GM18873 (cell line): ENCODE measurements around the gene NARF.

Experiments used
- ATAC-seq: cut with Tn5 transposase; IDR thresholded peaks from one replicate; pipeline ENCODE4 v1.9.1; 2021; ENCODE audit warnings: mild to moderate bottlenecking, moderate library complexity, moderate number of reproducible peaks; ENCODE audit not compliant: unreplicated experiment, low FRiP score

Gene NARF

DNA sequence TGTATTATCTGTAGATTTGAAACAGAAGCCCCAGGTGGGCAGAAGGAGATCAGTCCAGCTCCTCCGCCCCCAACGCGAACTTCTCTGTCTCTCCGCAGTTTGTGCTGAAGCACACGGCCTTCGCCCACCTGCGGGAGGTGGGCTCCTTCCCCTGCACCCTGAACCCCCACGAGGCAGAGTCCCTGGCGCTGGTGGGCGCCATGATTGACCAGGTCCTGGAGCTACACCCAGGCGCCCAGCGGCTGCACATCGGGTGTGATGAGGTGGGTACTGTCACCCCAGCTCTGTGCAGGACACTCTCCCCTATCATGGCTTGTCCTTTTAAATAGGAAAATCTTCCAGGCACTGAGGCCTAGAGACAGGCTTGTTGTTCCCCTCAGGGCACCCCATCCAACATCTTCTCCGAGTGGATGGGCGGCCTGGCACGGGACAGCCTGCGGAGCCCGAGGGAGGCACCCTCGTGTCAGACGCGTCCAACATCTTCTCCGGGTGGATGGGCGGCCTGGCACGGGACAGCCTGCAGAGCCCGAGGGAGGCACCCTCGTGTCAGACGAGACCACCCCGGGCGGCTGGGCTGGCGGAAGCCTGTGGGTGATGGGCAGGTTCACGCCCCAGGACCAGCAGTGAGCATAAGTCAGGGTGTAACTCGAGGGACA, 24.9 kb upstream of the NARF start:
- no peak for ATAC-seq

DNA sequence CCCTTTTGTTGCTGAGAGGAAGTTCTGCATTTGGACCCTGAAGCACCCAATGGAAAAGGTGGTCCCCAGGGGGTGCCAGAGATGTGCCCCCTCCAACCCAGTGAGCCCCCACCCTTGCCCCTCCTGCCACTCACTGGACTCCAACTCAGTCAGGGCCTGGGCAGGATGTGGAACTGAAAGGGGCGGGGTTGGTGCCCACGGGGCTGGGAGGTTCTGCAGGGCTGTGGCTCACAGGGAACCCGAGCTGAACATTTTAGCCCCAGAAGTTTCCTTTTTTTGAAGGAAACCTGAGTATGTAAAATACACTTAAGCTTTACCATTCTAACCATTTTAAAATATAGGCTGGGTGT, 24.4 kb upstream of the NARF start:
- no peak for ATAC-seq

DNA sequence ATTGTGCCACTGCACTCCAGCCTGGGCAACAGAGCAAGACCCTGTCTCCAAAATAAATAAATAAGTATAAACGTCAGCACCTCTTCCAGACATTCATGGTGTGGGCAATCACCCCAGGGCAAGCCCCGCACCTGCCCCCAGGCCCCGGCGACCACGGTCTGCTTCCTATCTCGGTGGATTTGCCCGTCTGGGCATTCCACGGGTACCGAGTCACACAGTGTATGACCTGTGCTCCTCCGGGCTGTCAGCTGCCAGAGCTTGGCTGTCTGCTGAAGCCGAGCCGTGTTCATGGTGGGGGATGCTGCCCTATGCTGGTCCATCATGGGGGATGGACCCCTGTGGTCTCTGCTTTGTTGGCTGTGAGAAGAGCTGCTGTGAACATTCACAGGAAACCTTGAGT, 23.4 kb upstream of the NARF start:
- ATAC-seq: no peak

DNA sequence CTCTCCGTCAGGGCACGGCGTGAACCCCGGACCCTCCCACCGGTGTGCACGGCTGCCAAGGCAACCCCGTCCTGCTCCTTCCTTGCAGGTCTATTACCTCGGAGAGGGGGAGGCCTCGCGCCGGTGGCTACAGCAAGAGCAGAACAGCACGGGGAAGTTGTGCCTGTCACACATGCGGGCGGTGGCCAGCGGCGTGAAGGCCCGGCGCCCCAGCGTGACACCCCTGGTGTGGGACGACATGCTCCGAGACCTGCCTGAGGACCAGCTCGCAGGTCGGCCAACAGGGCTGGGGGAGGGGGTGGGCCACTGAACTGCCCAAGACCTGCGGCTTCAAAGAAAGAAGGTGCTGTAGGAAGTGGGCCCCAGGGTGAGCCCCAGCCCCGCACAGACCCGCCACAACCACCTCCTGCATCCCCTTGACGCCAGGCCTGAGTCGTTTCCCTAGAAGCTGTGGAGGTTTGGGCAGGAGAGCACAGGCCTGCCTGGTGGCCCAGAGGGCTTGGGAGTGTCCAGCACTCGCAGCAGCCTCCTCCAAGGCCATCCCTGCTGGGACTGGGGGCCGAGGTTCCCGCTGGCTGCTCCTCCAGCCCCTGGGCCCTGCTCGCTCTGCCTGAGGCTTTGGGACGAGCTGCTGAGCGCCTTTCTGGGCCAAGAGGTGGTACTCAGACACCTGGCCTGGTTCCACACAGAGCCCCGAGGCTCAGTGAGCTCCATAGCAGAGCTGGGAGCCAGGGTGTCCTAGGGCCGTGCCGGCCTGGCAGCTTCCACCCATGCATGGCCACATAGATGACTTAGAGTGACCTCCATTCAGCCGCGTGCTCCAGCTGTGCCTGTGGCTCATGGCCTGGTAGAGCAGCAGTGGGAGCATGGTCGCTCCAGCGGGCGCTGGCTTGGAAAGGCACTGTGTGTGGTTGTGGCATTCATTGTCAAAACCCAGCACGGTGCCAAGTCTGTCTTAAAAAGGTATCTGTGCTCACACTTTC, 22.6 kb upstream of the NARF start:
- no peak for ATAC-seq

DNA sequence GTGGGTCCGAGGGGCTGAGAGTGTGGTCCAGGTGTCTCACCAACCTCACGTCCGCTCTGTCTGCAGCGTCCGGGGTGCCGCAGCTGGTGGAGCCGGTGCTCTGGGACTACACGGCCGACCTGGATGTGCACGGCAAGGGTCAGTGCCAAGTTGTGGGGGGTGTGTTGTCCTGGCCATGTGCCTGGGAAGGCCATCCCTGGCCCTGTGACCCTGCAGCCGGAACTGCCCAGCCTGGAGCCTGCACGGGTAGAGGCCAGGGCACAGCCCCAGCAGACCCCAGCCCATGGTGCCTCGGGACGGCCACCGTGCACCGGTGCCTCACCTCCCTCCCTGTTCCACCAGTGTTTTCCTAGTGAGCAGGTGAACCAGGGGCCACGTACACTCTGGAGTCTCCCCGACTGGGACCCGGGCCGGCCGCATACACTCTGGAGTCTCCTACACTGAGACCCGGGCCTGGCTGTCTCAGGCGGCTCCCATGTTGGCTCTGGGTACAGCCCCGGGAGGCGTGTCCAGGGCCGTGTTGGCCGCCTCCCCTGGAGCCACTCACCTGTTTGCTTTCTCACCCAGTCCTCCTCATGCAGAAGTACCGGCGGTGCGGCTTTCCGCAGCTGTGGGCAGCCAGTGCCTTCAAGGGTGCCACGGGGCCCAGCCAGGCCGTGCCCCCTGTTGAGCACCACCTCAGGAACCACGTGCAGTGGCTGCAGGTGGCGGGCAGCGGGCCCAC, 21.8 kb upstream of the NARF start:
- no peak for ATAC-seq

DNA sequence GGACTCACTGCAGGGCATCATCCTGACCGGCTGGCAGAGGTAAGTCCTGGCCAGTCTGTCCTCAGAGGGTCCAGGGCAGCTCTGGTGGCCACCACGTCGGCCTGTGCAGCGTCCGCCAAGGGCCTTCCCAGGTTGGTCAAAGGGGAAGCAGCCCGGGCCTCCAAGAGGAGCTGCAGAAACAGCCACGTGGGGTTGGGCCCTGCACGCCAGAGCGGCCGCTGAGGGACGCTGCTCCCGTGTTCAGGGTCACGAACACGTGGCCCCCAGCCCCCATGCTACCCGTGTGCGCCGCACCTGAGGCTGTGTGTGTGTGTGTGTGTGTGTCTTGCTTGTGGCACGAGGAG, 21.2 kb upstream of the NARF start:
- ATAC-seq: no peak

DNA sequence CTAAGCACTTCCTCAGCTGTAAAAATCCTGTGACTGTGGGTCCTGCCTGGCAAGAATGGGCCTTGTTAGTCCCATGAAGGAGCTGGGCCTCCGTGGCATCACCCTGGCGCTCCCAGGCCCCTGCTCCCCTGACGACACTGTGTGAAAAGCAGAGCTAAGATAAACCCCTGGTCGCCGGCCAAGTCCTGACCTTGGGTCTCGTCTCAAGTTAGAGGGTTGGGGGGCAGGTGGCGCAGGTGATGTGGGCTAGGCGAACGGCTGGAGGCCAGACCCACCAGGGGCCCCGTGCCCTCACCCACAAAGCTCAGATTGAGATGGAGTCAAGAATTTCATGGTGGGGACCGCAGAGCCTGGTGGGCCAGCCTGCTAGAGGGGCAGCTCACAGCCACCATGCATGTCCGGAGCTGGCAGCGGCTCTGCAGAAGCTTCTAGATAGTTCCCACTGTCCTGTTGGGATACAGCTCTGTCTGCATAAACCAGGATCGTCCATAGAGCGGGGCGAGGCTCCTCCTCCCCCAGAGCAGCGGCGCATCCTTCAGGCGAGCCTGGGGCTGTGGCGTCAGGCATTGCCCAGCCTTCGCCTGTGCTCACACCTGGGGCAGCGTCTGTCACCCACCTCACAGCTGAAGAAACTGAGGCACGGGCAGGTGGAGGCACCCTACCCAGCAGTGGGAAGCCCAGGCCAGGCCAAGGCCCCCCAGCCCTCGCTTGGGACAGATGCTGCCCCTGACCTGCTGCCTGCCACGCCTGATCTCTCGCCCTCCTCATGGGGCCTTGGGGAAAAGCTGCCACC, 19.9 kb upstream of the NARF start:
- no peak for ATAC-seq

DNA sequence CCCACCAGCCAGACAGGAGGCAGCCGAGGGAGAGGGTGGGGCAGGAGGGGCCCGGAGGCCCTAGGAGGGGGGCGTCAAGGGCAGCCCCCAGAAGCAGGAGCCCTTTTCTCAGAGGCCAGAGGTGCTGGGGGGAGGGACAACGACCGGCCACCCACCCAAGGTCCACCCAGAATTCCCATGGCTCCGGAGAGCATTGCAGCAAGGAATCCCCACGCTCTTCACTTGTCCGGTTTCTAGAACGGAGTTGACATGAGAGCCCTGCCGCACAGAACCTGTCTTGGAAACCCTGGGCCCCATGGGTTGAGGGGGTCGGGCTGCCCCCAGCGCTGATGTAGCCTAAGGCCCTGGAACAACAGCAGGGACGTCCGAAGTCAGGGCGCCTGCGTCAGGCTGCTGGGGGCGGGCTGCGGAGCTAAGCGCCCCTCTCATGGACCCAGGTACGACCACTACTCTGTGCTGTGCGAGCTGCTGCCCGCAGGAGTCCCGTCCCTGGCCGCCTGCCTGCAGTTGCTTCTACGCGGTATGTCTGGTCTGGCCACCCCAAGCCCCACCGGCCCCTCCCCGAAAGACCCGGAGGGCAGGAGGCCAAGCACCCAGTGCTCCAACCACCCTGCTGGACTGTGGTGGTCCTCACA, 19.2 kb upstream of the NARF start:
- no peak for ATAC-seq

DNA sequence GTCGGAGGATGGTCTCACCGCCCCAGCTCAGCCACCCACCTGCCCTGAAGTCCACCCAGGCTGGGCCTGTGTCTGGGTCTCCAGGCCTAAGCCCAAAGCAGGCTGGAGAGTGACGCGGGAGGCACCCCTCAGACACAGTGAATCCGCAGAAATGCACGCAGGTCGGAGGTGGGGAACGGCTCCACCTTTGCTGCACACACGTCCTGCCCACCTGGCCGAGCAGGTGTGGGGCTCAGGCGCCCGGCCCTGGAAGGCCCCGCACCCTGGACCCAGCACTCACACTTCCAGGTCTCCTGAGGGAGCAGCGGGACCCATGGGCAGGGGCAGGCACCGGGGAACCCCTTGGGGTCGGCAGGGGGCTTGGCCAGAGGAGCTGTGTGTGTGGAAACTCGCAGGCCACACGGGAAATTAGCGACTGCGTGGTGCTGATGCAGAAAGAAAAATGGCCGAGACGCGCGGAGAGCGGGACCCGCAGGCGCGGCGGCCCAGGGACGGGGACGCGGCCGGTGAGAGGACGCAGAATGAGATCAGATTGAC, 18.6 kb upstream of the NARF start:
- ATAC-seq: no peak

DNA sequence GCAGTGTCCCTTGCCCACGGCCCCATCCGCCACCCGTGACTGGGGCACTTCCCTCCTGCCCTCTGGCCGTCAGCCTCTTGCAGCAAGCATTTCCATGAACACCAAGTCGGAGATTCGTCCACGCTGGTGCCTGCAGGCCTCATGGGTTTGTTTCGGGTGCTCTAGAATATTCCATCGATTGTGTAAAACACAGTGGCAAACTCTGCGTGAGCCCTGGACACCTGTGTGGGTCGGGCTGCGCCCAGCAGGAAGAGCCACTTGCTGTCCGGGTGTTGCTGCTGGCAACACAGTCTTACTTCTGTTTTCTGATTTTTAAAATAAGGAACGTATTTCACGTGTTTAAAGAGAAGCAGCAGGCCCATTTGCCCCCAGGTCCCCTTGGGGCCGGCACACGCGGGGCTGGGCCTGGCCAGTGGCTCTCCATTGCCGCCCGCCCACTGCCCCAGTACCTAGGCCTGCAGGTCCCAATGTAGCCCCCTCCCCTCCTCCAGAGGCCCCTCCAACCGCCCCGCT, 18.0 kb upstream of the NARF start:
- ATAC-seq: no peak

DNA sequence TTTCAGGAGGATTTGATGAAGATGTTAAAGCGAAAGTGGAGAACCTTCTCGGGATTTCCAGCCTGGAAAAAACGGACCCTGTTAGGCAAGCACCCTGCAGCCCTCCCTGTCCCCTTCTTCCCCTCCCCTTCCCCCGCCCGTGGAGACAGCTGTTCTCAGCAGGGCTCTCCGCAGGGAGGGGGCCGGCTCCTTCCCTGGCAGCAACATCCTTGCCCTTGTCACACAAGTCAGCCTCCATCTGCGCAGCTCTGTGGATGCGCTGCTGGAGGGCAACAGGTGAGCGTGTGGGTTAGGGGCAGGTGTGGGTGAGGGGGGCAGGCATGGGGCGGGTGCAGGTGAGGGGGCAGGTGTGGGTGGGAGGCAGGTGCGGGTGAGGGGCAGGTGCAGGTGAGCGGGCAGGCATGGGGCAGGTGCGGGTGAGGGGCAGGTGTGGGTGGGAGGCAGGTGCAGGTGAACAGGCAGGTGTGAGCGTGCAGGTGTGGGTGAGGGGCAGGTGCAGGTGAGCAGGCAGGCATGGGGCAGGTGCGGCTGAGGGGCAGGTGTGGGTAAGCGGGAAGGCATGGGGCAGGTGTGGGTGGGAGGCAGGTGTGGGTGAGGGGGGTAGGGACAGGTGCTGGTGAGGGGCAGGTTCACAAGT, 17.4 kb upstream of the NARF start:
- ATAC-seq: no peak

DNA sequence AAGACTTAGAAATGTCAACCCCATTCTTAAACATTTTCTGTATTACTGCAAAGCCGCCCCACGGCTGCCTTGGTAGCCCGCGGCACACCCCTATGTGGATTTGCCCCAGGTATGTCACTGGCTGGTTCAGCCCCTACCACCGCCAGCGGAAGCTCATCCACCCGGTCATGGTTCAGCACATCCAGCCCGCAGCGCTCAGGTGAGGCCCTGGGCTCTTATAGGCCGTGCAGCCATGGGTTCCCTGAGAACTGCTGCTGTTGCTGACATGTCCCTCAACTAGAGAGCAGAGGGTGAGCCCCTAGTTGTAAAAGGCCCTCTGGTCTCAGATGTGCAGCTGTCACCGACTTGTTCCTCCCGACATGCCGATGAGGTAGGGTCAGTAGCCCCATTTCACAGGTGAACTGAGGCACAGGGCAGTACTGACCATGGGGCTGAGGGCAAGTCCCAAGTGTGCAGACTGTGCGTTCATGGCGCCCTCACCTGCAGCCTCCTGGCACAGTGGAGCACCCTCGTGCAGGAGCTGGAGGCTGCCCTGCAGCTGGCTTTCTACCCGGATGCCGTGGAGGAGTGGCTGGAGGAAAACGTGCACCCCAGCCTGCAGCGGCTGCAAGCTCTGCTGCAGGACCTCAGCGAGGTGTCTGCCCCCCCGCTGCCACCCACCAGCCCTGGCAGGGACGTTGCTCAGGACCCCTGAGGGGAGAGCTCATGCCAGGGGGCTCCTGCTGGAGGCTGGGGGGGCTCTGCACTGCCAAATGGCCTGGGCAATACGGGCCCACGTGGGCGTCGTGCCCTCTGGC, 16.7 kb upstream of the NARF start:
- ATAC-seq: no peak

DNA sequence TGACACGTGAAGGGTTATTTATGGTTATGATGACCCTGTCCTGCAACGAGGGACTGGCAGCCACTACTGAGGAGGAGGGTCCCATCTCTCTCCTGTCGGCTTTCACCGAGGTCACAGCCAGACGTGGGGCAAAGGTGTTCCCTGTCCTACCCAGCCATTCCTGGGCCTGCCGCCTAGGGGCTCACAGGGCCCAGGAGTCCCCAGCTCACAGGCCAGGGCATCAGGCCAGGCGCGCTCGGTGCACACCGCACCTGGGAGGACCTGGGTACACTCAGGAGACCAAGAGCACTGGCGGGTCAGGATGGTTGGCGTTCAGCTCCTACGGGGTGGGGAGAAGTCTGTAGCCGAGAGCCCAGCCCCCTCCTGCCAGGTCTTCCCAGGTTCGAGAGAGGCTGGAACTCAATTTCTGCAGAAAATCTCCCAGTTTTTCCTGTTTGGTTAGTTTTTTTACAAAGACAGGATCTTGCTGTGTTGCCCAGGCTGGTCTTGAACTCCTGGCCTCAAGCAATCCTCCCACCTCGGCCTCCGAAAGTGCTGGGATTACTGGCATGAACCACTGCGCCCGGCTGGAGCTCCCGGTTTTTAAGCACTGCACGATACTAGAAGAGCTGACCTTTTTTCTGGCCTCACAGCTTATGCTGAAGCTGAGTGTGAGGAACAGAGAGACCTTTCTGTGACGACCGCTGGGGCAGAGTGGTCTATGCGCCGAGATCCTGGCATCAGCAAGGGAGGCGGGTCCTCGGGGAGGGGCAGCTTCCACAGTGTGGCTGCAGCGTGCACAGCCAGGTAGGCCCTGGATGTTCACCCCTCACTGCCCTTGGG, 15.7 kb upstream of the NARF start:
- ATAC-seq: no peak

DNA sequence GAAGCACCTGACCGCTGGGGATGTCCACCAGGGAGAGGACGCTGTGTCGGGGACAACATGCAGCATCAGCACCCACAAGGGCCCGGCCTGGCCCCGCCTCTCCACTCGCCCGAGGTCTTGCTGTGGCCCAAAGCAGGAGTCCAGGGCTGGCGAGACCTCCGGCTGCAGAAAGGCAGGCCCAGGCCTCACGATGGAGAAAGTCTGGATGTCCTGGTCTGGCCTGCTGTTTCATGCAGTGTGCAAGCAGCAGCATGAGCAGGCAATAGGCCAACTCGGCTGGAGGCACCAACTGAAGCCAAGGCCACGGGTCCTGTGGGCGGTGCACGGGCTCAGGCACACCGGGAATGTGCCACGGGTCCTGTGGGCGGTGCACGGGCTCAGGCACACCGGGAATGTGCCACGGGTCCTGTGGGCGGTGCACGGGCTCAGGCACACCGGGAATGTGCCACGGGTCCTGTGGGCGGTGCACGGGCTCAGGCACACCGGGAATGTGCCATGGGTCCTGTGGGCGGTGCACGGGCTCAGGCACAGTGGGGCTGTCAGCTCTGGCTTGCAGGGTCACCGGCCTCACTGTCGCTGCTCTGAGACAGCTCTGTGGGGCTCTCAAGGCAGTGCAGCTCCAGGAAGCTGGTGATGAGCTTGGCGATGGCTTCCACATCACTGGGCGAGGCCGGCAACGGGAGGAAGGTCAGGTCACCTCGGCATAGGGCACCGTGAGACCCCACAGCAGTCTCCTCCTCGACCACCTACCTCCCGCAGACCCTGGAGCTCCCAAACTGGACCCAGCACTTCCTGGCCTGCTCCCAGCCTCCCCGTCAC, 14.9 kb upstream of the NARF start:
- no peak for ATAC-seq

DNA sequence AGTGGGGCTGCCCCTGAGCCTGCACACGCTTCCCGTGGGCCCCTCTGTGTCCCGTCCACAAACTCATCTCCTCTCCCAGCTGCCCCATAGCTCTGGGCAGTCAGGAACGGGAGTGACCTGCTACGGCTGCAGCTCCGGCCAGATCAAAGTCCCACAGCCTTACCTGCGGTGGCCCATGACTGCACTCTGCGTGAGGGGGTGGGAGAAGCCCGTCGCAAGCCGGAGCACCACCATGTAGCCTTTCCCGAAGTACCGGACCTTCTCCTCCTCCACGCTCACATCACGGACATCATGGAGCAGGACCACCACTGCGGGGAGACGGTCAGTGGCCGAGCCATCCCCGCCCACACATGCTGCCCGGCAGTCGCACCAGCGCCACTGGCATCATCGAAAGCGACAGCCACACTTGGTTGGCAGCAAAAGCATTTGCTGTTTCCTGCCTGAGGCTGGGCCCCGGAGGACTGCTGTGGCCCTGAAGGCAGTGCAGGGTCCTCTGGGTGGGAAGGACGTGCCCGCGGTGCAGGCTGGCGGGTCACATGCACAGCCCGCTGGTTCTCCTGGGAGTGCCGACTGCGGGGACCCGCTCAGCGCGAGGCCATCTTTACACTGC, 14.2 kb upstream of the NARF start:
- ATAC-seq: no peak

DNA sequence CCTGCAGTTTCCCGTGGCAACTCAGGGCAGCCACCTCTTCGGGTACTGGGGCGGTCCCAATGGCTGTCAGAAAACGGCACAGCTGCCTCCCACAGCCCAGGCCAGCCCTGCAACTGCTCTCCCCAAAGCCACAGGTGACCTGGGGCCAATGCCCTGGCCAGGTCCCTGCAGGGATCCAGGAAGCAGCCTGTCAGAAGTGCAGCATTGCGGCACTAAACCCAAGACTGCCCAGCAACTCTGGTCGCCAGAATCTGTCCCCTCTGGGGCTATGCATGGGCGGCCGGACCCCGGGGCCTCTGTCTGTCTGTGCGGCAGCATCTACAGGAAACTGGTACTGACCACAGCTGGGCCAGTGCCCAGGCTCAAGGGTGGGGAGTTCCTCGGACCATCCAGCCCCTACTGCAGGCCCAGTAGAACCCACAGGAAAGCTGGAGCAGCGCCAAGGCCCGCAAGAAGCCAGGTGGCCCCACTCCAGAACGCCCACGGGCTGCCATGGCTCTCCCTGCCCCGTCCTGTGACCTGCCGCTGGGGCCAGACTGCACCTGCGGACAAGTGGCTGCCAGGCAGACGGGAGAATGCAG, 13.5 kb upstream of the NARF start:
- no peak for ATAC-seq
